ENCODE data around the gene CFI.

The CFI gene

DNA sequence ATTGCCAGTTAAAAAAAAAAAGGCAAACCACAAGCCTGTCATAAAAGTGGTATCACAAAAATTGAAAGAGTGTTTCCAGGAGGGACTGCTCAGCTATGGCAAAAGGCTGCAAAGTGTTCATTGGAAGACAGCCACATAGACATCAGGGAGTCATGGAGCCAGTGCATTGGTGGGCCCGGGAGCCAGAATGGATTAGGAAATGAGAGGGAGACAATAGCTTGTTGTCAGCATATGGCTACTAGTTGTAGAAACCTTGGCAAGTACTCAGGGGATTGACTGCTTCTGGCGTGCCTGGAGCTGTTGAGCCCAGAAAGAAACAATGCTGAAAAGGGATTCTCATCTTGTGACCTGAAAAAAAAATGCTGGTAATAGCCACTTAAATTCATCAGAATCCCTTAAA, 18.8 kb upstream of the CFI start:
- Histone ChIP-seq H2AFZ (ENCODE audit: low read depth, low read length) (no peak overlapping the region), H4K20me1 (ENCODE audit: insufficient read depth, low read length) (no peaks in the 10 kb centered on the region; the same call in 1 of the 2 replicates), H3K27ac (ENCODE audit: low read length) (no peak overlapping the region), H3K79me2 (ENCODE audit: insufficient read depth, low read length) (peaks cover 44% of the 10 kb centered on the region), H3K27me3 (ENCODE audit: insufficient read depth, low read length, poor library complexity) (no peaks in the 10 kb centered on the region), H3K4me3 (ENCODE audit: low read depth in 1 of 2, low read length in 2 of 2) (no peak overlapping the region), H3K9ac (ENCODE audit: low read depth, low read length) (no peak overlapping the region), H3K4me2 (ENCODE audit: insufficient read depth, low read length) (no peak overlapping the region), H3K4me1 (ENCODE audit: insufficient read depth, low read length) (peaks cover 20% of the 10 kb centered on the region), H3K36me3 (ENCODE audit: insufficient read depth, low read length) (peaks cover 81% of the 10 kb centered on the region), H3K9me3 (ENCODE audit: insufficient read depth, low read length, severe bottlenecking) (no peaks in the 10 kb centered on the region)
- DNase-seq, result no peak
- ATAC-seq (ENCODE audit: insufficient read depth, low read depth), result no peak
- TF ChIP-seq, protein P1, sequence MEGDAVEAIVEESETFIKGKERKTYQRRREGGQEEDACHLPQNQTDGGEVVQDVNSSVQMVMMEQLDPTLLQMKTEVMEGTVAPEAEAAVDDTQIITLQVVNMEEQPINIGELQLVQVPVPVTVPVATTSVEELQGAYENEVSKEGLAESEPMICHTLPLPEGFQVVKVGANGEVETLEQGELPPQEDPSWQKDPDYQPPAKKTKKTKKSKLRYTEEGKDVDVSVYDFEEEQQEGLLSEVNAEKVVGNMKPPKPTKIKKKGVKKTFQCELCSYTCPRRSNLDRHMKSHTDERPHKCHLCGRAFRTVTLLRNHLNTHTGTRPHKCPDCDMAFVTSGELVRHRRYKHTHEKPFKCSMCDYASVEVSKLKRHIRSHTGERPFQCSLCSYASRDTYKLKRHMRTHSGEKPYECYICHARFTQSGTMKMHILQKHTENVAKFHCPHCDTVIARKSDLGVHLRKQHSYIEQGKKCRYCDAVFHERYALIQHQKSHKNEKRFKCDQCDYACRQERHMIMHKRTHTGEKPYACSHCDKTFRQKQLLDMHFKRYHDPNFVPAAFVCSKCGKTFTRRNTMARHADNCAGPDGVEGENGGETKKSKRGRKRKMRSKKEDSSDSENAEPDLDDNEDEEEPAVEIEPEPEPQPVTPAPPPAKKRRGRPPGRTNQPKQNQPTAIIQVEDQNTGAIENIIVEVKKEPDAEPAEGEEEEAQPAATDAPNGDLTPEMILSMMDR (IDR thresholded peaks at IDR 0.05; ENCODE audit: borderline replicate concordance, extremely low read depth, low read length, poor library complexity, severe bottlenecking), result no peak
- no peak for TF ChIP-seq EZH2 (IDR thresholded peaks at IDR 0.05; ENCODE audit: borderline replicate concordance, low read depth, low read length, severe bottlenecking)

DNA sequence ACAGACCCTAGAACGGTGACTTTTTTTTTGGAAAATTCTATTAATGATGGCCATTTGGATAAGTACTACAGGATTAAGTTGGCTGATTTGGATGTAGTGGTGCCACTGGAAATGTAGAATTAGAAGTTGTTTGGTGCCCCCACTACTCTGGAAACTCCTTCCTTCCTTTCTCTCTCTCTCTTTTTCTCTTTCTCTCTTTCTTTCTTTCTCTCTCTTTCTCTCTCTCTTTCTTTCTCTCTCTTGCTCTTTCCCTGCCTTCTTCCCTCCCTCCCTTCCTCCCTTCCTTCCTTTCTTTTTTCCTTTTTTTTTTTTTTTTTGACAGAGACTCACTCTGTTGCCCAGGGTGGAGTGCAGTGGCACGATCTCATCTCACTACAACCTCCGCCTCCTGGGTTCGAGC, 16.5 kb upstream of the CFI start:
- H3K4me3 ChIP-seq (ENCODE audit: low read depth in 1 of 2, low read length in 2 of 2), result no peak overlapping the region
- H3K27me3 ChIP-seq (ENCODE audit: insufficient read depth, low read length, poor library complexity), result no peaks in the 10 kb centered on the region
- H3K9ac ChIP-seq (ENCODE audit: low read depth, low read length), result no peak overlapping the region
- H3K9me3 ChIP-seq (ENCODE audit: insufficient read depth, low read length, severe bottlenecking), result no peaks in the 10 kb centered on the region
- H3K79me2 ChIP-seq (ENCODE audit: insufficient read depth, low read length), result peaks cover 46% of the 10 kb centered on the region
- no peak overlapping the region for H3K4me2 ChIP-seq (ENCODE audit: insufficient read depth, low read length)
- H2AFZ ChIP-seq (ENCODE audit: low read depth, low read length), result no peak overlapping the region
- no peaks in the 10 kb centered on the region; the same call in 1 of the 2 replicates for H4K20me1 ChIP-seq (ENCODE audit: insufficient read depth, low read length)
- H3K36me3 ChIP-seq (ENCODE audit: insufficient read depth, low read length), result peaks cover 64% of the 10 kb centered on the region
- no peak for TF ChIP-seq EZH2 (IDR thresholded peaks at IDR 0.05; ENCODE audit: borderline replicate concordance, low read depth, low read length, severe bottlenecking)
- no peak overlapping the region for H3K27ac ChIP-seq (ENCODE audit: low read length)
- DNase-seq, result no peak
- peaks cover 32% of the 10 kb centered on the region for H3K4me1 ChIP-seq (ENCODE audit: insufficient read depth, low read length)
- no peak for ATAC-seq (ENCODE audit: insufficient read depth, low read depth)

DNA sequence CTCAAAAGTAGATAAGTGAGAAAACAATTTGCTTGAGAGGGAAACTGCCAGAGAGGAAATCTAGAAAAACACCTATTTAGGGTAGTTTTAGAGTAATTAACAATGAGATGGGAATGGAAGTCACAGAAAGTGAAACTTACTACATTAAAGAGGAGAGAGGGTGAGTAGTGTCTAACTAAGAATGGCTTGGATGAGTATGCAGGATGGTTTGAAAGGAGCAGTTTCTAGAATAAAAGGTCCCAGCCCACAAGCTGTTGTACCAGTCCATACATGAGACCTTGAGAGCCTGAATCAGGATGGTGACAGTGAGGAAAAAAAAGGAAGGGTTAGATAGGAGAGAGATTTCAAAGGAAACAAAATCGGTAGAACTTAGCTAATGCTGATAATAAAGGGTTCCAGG, 15.1 kb upstream of the CFI start:
- peak overlapping the region; percentile 59 to 81; a peak in 3 of 4 replicates for H3K4me3 ChIP-seq (ENCODE audit: low read depth in 1 of 2, low read length in 2 of 2)
- peak overlapping the region; percentile 67 for H3K9ac ChIP-seq (ENCODE audit: low read depth, low read length)
- H3K27me3 ChIP-seq (ENCODE audit: insufficient read depth, low read length, poor library complexity), result no peaks in the 10 kb centered on the region
- H3K27ac ChIP-seq (ENCODE audit: low read length), result peak overlapping the region; percentile 86; the same call in 1 of the 2 replicates
- H2AFZ ChIP-seq (ENCODE audit: low read depth, low read length), result no peak overlapping the region
- H3K9me3 ChIP-seq (ENCODE audit: insufficient read depth, low read length, severe bottlenecking), result no peaks in the 10 kb centered on the region
- H3K79me2 ChIP-seq (ENCODE audit: insufficient read depth, low read length), result peaks cover 46% of the 10 kb centered on the region
- DNase-seq, result no peak
- no peak for ATAC-seq (ENCODE audit: insufficient read depth, low read depth)
- H3K36me3 ChIP-seq (ENCODE audit: insufficient read depth, low read length), result peaks cover 50% of the 10 kb centered on the region
- peak overlapping the region; percentile 76 for H3K4me2 ChIP-seq (ENCODE audit: insufficient read depth, low read length)
- peaks cover 32% of the 10 kb centered on the region for H3K4me1 ChIP-seq (ENCODE audit: insufficient read depth, low read length)
- no peaks in the 10 kb centered on the region; the same call in 1 of the 2 replicates for H4K20me1 ChIP-seq (ENCODE audit: insufficient read depth, low read length)
- TF ChIP-seq, protein P1 (IDR thresholded peaks at IDR 0.05; ENCODE audit: borderline replicate concordance, extremely low read depth, low read length, poor library complexity, severe bottlenecking), result no peak
- no peak for TF ChIP-seq EZH2 (IDR thresholded peaks at IDR 0.05; ENCODE audit: borderline replicate concordance, low read depth, low read length, severe bottlenecking)

DNA sequence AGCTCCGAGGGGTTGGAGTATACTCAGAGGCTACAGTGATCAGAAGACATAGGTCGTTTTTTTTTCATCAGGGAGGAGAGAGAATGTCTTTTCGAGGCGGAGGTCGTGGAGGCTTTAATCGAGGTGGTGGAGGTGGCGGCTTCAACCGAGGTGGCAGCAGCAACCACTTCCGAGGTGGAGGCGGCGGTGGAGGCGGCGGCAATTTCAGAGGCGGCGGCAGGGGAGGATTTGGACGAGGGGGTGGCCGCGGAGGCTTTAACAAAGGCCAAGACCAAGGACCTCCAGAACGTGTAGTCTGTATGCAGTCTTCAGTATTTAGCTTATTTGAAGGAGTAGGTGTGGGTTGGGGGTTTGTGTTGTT, 14.3 kb upstream of the CFI start:
- peaks cover 32% of the 10 kb centered on the region for H3K4me1 ChIP-seq (ENCODE audit: insufficient read depth, low read length)
- no peaks in the 10 kb centered on the region for H3K9me3 ChIP-seq (ENCODE audit: insufficient read depth, low read length, severe bottlenecking)
- TF ChIP-seq, protein P1 (IDR thresholded peaks at IDR 0.05; ENCODE audit: borderline replicate concordance, extremely low read depth, low read length, poor library complexity, severe bottlenecking), result no peak
- TF ChIP-seq EZH2 (IDR thresholded peaks at IDR 0.05; ENCODE audit: borderline replicate concordance, low read depth, low read length, severe bottlenecking), result no peak
- no peaks in the 10 kb centered on the region; the same call in 1 of the 2 replicates for H4K20me1 ChIP-seq (ENCODE audit: insufficient read depth, low read length)
- DNase-seq (peak; percentile 62), ATAC-seq (ENCODE audit: insufficient read depth, low read depth) (peak; percentile 44)
- H3K27me3 ChIP-seq (ENCODE audit: insufficient read depth, low read length, poor library complexity), result no peaks in the 10 kb centered on the region
- H3K4me3 ChIP-seq (ENCODE audit: low read depth in 1 of 2, low read length in 2 of 2), result peak overlapping the region; percentile 59 to 81
- H3K36me3 ChIP-seq (ENCODE audit: insufficient read depth, low read length), result peaks cover 42% of the 10 kb centered on the region
- H2AFZ ChIP-seq (ENCODE audit: low read depth, low read length), result peak overlapping the region; percentile 92
- peak overlapping the region; percentile 67 for H3K9ac ChIP-seq (ENCODE audit: low read depth, low read length)
- peak overlapping the region; percentile 76 for H3K4me2 ChIP-seq (ENCODE audit: insufficient read depth, low read length)
- peak overlapping the region; percentile 86 for H3K27ac ChIP-seq (ENCODE audit: low read length)
- H3K79me2 ChIP-seq (ENCODE audit: insufficient read depth, low read length), result peaks cover 43% of the 10 kb centered on the region
